ENCODE measurements around the gene MAVS.

The MAVS gene

DNA sequence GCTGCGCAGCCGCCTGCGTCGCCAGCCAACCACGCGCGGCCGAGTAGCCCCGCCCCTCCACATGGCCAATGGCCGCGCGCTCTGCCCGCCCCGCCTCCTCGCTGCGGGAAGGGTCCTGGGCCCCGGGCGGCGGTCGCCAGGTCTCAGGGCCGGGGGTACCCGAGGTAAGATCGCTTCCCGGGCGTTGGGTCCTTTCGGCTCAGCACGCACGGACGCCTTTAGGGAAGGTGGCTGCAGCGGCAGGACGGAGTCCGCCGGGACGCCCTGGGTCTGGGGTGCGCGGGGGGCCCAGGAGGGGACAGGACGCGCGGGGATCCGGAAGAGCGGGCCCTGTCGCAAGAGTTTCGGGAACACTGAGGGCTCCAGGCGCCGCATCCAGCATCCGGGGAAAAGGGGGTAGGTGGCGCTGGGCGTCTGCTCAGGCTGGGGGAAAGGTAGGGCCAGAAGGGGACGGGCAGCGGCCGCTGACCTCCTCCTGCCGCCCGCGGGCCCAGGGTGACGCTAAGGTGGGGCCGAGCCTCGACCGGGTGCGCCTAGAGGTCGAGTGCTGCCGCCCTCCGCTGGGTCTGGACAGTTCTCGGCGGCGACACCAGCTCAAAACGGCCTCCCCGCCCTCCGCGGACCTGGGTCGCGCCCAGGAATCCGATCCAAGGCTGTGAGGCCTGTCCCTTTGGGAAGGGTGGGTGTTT lies at the start of gene MAVS:
Gene MAVS, plus strand, starts transcription at position 95 of the 689 bp plus-strand sequence. CDS start 7,791 bp downstream, outside the sequence.
- DNase-seq: peak; percentile 78 to 87

DNA sequence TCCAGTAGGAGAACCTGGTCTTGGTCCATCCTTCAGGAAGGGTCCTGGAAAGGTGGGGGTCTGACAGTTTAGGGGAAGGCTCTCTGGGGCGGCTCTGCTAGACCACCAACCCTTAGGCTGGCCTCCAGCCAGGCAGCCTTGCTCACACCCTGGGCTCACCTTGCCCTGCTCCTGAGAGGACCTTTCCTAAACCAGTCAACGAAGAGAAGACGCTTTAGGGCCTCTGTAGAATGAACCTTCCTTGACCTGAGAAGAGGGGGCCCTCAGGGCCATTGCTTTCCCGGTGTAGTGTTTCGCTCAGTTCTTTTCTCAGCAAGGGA lies 49.4 kb upstream of the MAVS start:
- no peak for DNase-seq

DNA sequence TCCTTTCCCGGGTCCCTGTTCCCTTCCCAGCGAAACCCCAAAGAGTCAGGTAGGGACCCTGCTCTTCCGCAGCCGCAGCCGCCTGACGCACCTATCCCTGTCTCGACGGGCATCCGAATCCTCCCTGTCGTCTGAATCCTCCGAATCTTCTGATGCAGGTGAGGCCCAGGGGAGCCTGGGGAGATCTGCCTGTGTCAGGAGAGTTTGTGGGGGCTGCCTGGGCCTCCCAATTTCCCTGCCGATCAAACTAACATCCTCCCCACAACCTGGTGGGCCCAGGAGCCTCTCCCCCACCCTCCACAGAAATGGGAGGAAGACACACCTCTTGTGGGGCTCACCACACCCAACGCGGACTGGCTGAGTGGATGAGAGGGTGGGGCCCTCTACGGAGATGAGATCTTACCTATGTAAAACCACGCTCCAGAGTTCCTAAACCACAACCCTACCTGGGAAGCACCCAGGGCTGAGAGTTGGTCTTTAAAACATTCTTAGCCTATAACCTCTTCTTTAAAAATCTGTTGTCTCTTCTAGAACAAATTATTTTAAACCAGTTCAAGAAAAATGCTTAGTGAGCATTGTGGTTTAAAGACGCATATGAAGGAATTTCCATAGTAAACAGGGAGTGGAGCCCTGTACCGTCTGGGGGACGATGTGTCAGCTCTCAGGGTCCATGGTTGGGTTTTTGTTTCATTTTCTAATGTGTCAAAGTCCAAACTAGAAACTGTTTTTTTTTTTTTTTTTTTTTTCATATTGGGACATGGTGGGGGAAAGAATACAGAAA lies 48.9 kb upstream of the MAVS start:
- DNase-seq: peak in 1 of 2 experiments; percentile 38

DNA sequence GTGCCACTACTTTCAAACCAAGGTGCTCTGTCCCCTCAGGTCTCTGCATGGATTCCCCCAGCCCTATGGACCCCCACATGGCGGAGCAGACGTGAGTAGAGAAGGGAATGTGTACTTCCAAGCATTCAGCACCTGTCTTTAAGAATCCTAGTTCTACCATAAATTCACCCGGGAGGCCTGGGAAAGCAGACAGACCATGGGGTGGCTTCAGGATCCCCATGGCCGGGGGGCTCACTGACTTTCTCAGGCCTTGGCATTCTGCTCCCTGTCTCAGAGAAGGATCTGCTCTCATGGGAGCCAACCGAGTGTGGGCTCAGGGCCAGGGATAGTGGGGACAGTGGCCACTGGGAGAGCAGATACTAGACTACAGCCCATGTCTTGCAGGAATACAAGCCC lies 48.3 kb upstream of the MAVS start:
- DNase-seq: no peak

DNA sequence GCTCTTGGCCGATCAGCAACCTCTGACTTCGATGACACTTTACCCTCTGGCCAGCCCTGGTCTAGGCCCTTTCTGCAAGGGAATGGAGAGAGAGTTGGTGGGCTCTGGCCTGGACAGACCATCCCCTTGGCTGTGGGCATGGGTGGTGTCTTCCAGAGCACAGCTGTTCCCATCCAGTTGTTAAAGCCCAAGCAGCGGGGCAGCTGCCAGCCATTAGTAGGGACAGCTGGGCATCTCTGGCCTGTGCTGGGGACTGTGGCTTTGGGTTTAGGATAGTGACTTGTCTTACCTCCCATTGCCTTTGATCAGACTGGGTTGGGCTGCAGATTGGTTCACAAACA lies 47.8 kb upstream of the MAVS start:
- peak in 1 of 2 experiments; percentile 33 for DNase-seq

DNA sequence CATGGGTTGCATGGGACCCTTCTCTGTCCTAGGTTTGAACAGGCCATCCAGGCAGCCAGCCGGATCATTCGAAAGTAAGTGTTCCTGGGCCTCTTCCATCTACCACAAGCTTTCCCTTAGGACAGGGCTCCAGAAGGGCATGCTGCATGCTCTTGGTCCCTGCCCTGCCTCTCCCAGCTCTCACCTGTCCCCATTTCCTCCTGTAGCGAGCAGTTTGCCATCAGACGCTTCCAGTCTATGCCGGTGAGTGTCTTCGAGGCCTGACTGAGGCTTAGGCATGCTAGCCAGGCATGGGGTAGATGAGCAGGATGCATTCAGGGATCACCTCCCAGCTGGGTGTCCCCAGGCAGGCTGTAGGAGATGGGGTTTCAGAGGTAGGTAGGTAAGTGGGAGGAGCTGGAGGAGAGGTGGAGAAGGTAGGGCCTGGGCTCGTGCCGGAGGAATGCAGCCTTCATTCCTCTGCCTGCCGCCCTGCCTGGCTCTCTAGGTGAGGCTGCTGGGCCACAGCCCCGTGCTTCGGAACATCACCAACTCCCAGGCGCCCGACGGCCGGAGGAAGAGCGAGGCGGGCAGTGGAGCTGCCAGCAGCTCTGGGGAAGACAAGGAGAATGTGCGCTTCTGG lies 46.3 kb upstream of the MAVS start:
- DNase-seq: no peak

DNA sequence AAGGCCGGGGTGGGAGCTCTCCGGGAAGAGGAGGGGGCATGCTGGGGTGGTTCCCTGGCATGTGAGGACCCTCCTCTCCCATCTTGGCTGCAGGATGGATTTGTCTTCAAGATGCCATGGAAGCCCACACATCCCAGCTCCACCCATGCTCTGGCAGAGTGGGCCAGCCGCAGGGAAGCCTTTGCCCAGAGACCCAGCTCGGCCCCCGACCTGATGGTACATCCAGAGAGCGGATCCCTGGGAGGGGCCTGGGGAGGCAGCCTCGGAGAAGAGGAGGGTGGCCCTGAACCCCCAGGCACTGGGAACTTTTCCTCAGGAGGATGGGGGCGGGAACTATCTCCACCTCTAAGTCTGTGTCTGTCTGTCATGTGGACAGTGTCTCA lies 45.8 kb upstream of the MAVS start:
- DNase-seq: no peak

DNA sequence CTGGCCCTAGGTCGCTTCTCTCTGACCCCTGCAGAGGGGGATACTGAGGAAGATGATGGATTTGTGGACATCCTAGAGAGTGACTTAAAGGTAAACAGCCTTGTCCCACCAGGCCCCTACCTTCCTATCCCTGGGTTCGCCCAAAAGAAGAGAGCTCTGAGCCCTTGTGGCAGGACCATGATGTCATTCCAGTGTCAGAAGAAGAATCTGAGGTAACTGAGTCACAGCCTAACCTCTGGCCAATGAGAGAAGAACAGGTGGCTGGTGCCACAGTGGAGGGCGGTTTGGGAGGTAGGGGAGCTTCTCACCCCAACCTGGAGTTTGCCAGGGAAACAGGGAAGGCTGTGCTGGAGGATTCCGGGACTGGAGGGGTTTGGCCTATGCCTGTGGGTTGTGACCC lies 45.3 kb upstream of the MAVS start:
- no peak for DNase-seq

DNA sequence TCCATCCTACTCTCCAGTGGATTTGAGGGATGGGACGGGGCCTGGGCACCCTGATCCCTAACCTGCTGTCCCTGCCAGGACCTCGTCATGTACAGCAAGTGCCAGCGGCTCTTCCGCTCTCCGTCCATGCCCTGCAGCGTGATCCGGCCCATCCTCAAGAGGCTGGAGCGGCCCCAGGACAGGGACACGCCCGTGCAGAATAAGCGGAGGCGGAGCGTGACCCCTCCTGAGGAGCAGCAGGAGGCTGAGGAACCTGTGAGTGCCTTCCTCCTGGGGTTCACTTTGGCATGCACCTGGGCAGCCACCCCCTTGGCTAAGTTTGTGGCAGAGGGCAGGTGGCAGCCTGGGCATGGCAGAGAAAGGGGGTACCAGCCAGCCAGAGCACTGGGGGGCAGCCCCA lies 44.8 kb upstream of the MAVS start:
- DNase-seq: no peak

DNA sequence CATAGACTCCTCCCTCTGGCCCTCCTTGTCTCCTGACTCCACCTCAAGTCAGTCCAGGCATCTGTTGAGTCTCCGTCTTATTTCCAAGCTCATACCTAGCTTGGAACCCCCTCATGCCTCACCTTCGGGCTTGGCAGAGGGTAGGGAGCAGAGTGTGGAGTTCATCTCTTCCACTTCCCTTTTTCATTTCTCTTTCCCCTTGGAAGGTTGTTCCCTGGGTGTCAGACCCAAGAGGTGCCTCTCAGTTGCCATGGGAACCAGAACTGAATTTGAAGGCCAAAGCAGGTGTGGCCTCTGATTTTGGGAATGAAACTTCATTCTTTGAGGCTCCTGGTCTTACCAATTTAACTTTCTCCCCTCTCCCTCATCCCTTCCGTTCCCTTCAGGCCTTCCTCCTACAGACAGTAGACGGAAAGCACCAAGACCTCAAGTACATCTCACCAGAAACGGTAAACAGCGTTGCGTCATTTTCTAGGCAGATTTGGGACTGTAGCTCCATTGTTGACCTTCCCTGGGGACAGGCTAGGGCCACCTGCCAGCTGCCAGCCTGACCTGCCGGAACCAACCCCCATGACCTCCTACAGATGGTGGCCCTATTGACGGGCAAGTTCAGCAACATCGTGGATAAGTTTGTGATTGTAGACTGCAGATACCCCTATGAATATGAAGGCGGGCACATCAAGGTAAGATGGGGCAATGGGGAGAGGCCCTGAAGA lies 44.0 kb upstream of the MAVS start:
- no peak for DNase-seq

DNA sequence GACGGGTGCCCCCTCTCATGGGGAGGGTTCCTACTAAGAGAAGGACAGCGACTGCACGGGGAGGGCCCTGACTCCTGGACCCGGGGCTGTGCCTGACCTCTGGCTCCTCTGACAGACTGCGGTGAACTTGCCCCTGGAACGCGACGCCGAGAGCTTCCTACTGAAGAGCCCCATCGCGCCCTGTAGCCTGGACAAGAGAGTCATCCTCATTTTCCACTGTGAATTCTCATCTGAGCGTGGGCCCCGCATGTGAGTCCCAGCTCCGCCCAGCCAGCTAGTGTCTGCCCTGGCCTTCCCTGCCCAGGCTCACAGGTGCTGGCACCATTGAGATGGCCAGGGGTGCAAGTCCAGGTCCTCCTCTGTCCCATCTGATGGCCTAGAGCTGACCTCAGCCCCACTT lies 43.3 kb upstream of the MAVS start:
- DNase-seq: no peak

DNA sequence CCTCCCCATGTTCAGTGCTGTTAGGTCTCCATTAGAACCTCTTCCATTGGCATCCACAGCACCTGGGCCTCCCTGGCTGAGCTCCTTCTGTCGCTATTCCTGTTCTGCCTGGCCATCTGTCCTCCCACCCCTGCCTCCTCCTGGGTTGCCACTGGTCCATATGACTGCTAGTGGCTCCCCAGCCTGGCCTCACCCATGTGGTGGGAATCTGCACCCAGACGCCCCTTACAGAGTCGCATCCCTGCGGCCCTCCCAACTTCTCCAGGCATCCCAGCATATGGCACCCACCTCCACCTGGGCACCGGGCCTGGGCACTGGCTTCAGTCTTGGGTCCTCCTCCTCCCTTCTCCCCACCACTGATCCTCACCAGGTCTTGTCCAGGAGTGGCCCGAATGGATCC lies 42.8 kb upstream of the MAVS start:
- DNase-seq: no peak

DNA sequence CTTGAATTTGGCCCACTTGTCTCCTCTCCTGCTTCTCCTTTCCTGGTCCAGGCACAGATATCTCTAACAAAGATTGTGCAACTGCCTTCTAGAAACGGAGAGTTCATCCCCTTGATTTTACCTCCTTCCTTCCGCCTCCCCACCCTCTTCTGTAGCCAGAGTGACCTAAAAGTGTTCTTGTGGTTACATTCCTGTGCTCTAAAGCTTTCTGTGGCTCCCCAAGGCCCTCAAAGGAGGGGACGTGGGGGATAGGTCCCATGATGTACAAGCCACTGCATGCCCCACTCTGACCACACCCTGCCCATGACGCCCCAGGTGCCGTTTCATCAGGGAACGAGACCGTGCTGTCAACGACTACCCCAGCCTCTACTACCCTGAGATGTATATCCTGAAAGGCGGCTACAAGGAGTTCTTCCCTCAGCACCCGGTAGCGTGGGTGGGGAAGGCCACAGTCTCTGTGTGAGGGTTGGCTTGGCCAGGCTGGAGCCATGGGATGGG lies 42.3 kb upstream of the MAVS start:
- DNase-seq: no peak

DNA sequence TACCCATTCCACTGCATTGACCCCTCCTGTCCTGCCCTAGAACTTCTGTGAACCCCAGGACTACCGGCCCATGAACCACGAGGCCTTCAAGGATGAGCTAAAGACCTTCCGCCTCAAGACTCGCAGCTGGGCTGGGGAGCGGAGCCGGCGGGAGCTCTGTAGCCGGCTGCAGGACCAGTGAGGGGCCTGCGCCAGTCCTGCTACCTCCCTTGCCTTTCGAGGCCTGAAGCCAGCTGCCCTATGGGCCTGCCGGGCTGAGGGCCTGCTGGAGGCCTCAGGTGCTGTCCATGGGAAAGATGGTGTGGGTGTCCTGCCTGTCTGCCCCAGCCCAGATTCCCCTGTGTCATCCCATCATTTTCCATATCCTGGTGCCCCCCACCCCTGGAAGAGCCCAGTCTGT lies 41.9 kb upstream of the MAVS start:
- no peak for DNase-seq

DNA sequence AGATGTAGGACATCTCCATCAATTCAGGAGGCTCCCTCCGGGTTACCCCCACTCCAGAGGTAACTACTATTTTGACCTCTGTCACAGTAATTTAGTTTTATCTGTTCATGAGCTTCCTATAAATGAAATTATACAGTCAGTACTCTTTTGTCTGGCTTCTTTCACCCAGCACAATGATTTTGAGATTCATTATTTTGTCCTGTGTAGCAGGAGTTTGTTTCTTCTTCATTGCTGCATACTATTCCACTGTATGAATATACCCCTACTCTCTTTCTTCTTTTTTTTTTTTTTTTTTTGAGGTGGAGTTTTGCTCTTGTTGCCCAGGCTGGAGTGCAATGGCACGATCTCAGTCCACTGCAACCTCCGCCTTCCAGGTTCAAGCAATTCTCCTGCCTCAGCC lies 38.1 kb upstream of the MAVS start:
- DNase-seq: no peak

DNA sequence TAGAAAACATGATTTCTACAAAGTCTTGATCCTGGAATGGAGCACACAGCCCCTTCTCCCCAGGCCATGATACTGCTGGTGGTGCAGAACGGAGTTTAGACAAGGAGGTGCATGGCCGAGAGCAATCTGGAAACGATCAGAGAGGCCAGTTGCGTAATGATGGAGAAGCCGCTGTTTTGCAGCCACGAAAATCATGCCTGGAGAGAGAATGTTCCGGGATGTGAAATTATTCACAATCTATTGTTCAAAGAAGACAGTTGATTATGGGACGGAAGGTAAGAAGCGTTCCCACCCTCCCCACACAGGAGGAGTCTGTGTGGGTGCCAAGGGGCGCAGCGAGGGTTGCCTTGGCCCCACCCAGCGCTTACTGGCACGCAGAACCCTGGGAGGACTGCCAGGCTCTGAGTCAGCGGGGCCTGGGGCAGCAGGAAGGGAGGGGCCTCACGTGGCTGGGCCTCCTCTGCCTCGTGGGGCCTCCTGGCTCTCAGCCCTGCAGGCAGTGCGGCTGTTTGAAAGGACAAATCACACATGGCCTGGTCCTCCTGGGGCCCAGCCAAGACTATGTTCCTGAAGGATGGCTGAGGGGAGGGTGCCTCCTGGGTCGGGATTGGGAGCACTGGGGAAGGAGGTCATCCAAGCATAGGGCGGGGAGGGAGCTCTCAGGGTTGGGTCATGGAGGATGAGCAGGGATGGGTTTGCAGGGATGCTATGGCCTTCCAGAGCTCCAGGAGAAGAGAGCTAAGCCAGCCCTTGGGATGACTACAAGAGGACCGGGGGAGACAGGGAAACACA lies 35.0 kb upstream of the MAVS start:
- peak; percentile 91 to 96 for DNase-seq

DNA sequence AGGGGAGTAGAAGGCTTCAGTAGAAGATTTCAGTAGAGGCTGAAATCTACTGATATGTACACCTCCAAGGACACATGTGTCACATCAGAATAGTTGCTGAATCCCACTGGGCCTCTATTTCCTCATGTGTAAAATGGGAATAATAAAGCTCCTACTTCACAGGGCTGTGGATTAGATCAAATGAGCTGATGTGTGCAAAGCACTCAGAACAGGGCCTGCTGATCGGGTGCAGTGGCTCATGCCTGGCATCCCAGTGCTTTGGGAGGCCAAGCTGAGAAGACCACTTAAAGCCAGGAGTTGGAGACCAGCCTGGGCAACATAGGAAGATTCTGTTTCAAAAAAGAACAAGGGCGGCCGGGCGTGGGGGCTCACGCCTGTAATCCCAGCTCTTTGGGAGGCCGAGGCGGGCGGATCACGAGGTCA lies 34.4 kb upstream of the MAVS start:
- no peak for DNase-seq

DNA sequence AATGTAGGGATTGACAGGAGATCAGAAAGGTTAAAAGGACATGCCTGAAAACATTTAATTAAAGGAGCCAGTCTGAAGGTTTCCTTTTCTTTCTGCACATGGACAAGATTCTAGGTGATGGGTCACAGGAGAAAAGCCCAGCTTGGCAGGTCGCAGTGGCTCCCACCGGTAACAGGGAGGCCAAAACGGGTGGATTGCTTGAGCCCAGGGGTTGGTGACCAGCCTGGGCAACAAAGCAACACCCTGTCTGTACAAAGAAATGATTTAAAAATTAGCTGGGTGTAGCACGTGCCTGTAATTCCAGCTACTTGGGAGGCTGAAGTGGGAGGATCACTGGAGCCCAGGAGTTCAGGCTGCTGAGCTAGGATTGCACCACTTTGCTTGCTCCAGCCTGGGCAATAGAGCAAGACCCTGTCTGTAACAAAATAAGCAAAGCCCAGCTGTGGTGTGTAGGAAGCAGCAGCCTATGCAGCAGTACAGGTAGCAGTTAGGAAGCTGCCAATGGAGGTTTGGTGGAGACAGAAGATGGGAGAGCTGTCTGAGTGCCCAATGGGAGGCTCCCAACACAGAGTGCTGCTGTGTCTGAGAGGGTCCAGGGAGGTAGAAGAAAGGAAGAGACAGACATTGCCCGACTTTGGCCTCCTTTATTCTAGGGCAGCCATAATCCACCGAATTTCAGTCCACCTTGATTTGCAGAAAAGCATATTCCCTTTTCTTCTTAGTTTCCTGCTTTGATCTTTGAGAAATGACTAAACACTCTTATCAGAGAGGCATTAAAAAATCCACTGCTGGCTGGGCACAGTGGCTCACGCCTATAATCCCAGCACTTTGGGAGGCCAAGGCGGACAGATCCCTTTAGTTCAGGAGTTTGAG lies 33.4 kb upstream of the MAVS start:
- DNase-seq: no peak

DNA sequence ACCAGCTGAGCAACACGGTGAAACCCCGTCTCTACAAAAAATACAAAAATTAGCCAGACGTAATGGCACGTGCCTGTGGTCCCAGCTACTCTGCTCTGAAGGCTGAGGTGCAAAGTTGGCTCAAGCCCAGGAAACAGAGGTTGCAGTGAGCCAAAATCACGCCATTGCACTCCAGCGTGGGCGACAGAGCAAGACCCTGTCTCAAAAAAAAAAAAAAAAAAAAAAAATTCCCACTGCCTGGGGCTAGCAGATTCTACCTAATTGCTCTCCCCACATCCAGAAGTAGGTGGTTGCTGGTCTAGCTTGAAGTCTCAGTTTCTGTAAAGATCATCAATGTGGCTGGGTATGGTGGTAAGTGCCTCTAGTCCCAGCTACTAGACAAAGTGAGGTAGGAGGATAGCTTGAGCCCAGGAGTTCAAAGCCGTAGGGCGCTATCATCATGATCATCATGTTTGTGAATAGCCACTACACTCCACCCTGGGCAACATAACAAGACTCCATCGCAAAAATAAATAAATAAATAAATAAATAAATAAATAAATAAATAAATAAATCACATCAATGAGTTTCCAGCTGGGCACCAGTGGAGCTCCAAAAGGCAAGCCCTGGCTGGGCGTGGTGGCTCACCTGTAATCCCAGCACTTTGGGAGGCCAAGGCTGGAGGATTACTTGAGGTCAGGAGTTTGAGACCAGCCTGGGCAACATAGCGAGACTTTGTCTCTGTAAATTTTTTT lies 32.6 kb upstream of the MAVS start:
- DNase-seq: no peak

DNA sequence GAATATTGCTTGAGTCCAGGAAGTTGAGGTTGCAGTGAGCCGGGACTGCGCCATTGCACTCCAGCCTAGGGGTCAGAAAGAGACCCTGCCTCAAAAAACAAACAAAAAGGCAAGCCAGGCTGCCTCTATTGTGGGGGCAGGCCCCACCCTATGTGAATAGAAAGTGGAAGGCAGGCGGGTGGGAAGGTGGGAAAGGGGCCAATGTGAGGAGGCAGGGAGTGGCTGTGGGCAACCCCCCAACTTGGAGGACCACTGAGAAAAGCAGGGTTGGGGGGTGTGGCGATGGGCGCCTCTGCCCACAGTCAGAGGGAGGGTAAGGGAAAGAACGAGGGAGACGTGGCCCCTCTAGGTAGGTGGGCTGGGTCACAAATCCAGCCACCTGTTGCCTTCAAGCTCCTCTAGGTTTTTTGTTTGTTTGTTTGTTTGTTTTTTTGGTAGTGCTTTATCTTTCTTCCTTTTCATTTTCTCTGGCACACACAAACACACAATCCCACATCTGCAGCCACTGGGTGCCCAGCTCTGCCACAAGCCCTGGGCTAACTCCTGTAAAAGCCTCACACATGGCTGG lies 31.6 kb upstream of the MAVS start:
- DNase-seq: no peak

All from stimulated activated CD4-positive, alpha-beta T cell treated with anti-CD3 and anti-CD28 coated beads, Interleukin-4, amount 100 ng/mL, for 4 hours (primary cell).